ENCODE results near the gene NEDD4L.

NEDD4L gene

GRCh38 chr18:58320907-58321561, 277.0 kb downstream of the NEDD4L start:
- H3K4me3 ChIP-seq (ENCODE audit: control insufficient read depth, low read depth, low read length): no peak overlapping the region
- TF ChIP-seq CTCF (IDR thresholded peaks at IDR 0.05; ENCODE audit: control insufficient read depth, insufficient read depth, low read depth, low read length, missing control alignments): no peak

DNA sequence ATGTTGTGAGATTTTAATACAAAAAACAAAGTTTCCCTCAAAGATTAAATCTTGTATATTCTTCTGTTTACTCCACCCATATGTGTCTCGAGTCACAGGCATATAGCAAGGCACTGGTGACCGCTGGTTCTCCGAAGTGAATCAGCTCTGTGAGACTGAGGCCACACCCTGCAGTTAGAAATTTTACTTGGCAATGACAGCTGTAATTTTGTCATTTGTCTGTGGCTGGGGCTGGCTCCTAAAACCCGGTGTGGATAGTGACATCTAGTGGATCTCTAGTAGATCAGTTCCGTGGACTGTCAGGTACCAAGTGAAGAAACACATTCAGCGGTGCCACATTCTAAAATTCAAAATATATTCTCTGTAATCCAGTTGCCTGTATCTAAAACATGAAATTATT, 278.0 kb downstream of the NEDD4L start:
- H3K4me3 ChIP-seq (ENCODE audit: control insufficient read depth, low read depth, low read length): no peak overlapping the region
- peak; percentile 63 for DNase-seq (ENCODE audit: low read depth)
- peak; percentile 69 for TF ChIP-seq CTCF (IDR thresholded peaks at IDR 0.05; ENCODE audit: control insufficient read depth, insufficient read depth, low read depth, low read length, missing control alignments)

More at GRCh38 chr18:58320907-58321561, 277.0 kb downstream of the NEDD4L start:
- no peak for DNase-seq (ENCODE audit: low read depth)

DNA sequence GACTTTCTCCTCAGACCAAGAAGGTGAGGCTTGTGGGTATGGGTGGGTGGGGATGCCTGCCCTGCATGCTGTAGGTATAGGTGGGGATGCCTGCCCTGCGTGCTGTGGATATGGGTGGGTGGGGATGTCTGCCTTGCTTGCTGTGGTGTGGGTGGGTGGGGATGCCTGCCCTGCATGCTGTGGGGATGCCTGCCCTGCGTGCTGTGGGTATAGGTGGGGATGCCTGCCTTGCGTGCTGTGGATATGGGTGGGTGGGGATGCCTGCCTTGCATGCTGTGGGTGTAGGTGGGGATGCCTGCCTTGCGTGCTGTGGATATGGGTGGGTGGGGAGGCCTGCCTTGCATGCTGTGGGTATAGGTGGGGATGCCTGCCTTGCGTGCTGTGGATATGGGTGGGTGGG, 278.4 kb downstream of the NEDD4L start:
- no peak overlapping the region for H3K4me3 ChIP-seq (ENCODE audit: control insufficient read depth, low read depth, low read length)
- no peak for DNase-seq (ENCODE audit: low read depth)
- TF ChIP-seq CTCF (IDR thresholded peaks at IDR 0.05; ENCODE audit: control insufficient read depth, insufficient read depth, low read depth, low read length, missing control alignments): no peak

DNA sequence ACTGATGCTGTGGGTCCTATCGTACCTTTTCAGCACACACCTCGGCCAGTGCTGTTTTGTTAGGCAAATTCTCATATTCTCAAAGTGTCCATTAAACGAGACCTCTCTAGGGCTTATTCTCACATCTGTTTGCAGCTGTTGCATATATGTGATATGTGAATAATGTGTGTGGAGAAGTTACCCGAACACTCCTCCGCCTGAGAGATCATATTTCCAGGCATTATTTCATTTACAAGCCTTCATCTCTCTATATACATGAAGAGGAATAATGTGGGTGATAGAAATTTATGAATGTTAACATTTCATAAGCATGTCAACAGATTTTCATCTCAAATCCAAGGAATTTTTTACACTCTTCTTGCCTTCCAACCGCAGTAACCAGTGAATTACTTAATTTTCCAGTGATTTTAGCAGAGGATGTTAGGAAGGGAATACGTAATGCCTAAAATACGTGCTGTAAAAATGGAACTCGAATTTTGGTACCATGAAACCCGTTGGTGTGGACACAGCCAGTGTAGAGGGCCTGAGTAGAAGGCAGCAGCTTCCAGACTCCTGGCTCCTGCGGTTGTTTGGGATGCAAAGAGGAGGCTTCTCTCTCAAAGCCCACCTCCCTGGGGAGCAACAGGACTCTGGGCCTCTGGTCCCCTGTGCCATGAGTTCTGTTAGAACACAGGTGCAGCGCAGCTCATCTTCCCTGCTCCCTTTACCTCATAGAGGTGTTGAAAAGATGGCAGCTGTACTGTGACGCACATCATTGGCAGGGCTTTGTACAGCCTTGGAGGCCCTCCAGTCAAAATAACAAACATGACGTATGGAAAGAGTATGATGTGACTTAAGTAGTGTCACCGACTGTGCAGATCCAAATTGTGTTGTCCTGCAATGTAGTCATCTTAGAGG, 280.1 kb downstream of the NEDD4L start:
- no peak for TF ChIP-seq CTCF (IDR thresholded peaks at IDR 0.05; ENCODE audit: control insufficient read depth, insufficient read depth, low read depth, low read length, missing control alignments)
- no peak for DNase-seq (ENCODE audit: low read depth)
- no peak overlapping the region for H3K4me3 ChIP-seq (ENCODE audit: control insufficient read depth, low read depth, low read length)

GRCh38 chr18:58324824-58325480, 280.9 kb downstream of the NEDD4L start:
- H3K4me3 ChIP-seq (ENCODE audit: control insufficient read depth, low read depth, low read length): no peak overlapping the region
- DNase-seq (ENCODE audit: low read depth): no peak
- TF ChIP-seq CTCF (IDR thresholded peaks at IDR 0.05; ENCODE audit: control insufficient read depth, insufficient read depth, low read depth, low read length, missing control alignments): no peak

DNA sequence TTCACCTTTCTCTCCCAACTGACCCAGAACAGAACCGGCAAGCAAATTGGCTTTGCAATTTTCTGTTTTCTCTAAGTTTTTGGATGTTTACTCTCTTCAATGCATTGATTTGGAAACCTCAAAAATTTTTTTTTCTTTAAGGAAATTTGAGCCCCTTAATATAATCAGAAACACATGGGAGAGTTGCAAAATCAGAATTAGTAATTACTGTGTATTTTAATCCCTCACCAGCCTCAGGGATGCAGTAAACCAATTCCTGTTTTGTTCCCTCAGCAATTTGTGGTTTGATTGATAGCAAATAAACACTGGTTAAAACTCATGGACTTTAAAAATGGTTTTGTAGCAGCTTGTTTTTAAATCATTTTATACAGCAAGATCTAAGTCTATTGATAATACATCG, 281.5 kb downstream of the NEDD4L start:
- no peak for TF ChIP-seq CTCF (IDR thresholded peaks at IDR 0.05; ENCODE audit: control insufficient read depth, insufficient read depth, low read depth, low read length, missing control alignments)
- H3K4me3 ChIP-seq (ENCODE audit: control insufficient read depth, low read depth, low read length): no peak overlapping the region
- DNase-seq (ENCODE audit: low read depth): peak; percentile 24

Measured in AG09309 (cell line).